Duodenal mucosa (tissue), 2 donors: Measurements from ENCODE around the gene CSF2.

ENCODE experiments used
- H3K27ac ChIP-seq: one replicate; pipeline ENCODE4 v1.7.0; 2013; ENCODE audit warnings: low read depth, low read length
- H3K27me3 ChIP-seq, 2 donors: one replicate each; pipeline ENCODE4 v1.7.0; 2013; ENCODE audit warnings: low read length in 2 of 2, control low read depth in 1 of 2; ENCODE audit not compliant: insufficient read depth in 2 of 2, control insufficient read depth in 1 of 2
- H3K36me3 ChIP-seq, 2 donors: one replicate each; pipeline ENCODE4 v1.7.0; 2013; ENCODE audit warnings: low read length in 2 of 2, control low read depth in 1 of 2; ENCODE audit not compliant: insufficient read depth in 2 of 2, control insufficient read depth in 1 of 2
- H3K4me1 ChIP-seq, 2 donors: one replicate each; pipeline ENCODE4 v1.7.0; 2013; ENCODE audit warnings: low read length in 2 of 2, control low read depth in 1 of 2; ENCODE audit not compliant: insufficient read depth in 2 of 2, control insufficient read depth in 1 of 2
- H3K4me3 ChIP-seq, 2 donors: one replicate each; pipeline ENCODE4 v1.7.0; 2013; ENCODE audit warnings: low read length in 2 of 2, low read depth in 1 of 2
- H3K9ac ChIP-seq, 2 donors: one replicate each; pipeline ENCODE4 v1.7.0; 2013; ENCODE audit warnings: low read length in 2 of 2, low read depth in 1 of 2
- H3K9me3 ChIP-seq, 2 donors: one replicate each; pipeline ENCODE4 v1.7.0; 2013; ENCODE audit warnings: low read length in 2 of 2, control low read depth in 1 of 2; ENCODE audit not compliant: control insufficient read depth in 1 of 2

The CSF2 gene

GRCh38 chr5:132033122-132033521 is 40.5 kb upstream of the CSF2 start:
- Histone ChIP-seq H3K27me3 (no peaks in the 10 kb centered on the region), H3K9me3 (peaks cover 0 to 4% of the 10 kb centered on the region in 2 donors), H3K27ac (no peak overlapping the region), H3K36me3 (no peaks in the 10 kb centered on the region), H3K4me3 (no peak overlapping the region), H3K4me1 (peaks cover 19 to 28% of the 10 kb centered on the region in 2 donors), H3K9ac (no peak overlapping the region)

DNA sequence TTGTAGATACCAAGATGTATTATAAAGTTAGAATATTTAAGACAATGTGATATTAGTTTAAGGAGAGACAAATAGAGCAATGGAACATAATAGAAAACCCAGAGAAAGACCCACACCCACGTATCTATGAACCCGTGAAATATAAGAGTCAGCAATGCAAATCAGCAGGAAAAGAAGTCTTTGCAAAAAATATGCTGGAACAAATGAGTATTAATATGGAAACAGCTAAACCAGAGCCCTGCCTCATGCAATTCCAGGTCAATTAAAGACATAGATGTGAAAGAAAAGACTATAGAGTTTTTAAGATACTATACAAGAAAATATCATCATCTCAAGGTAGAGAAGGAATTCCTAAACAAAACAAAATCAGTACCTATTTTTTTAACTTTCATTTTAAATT is 36.2 kb upstream of the CSF2 start:
- no peaks in the 10 kb centered on the region for H3K4me1 ChIP-seq
- H3K9me3 ChIP-seq = peaks cover 0 to 4% of the 10 kb centered on the region in 2 donors
- no peak overlapping the region for H3K9ac ChIP-seq
- H3K27me3 ChIP-seq = no peaks in the 10 kb centered on the region
- H3K36me3 ChIP-seq = no peaks in the 10 kb centered on the region
- no peak overlapping the region for H3K4me3 ChIP-seq
- H3K27ac ChIP-seq = no peak overlapping the region

GRCh38 chr5:132044207-132044606 is 29.4 kb upstream of the CSF2 start:
- Histone ChIP-seq H3K27ac (no peak overlapping the region), H3K4me1 (no peaks in the 10 kb centered on the region), H3K27me3 (no peaks in the 10 kb centered on the region), H3K4me3 (no peak overlapping the region), H3K9ac (no peak overlapping the region), H3K36me3 (no peaks in the 10 kb centered on the region), H3K9me3 (no peaks in the 10 kb centered on the region)

DNA sequence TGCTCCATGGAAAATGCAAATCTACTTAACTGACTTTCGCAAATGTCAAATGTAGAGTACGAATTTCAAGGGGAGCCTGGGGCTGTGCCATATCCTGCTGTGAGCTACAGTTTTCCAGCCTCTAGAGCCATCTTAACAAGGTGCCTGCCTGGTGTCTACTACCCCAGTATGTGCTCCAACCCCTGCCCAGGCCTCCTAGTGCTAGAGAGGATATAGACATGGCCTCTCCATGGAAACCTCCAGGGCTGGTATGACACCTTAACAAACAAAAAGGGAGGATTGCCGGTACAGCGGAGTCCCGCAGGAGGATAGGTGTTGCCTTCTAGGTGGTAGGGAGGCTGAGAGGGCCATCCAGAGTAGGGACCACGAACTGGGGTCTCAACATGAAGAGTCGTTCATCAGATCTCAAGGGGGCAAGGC is 26.7 kb upstream of the CSF2 start:
- no peak overlapping the region for H3K9ac ChIP-seq
- no peaks in the 10 kb centered on the region for H3K36me3 ChIP-seq
- H3K9me3 ChIP-seq = no peaks in the 10 kb centered on the region
- H3K4me3 ChIP-seq = no peak overlapping the region
- H3K4me1 ChIP-seq = no peaks in the 10 kb centered on the region
- no peaks in the 10 kb centered on the region for H3K27me3 ChIP-seq
- no peak overlapping the region for H3K27ac ChIP-seq

GRCh38 chr5:132049093-132049492 is 24.5 kb upstream of the CSF2 start:
- no peak overlapping the region for H3K9ac ChIP-seq

GRCh38 chr5:132049559-132049958 is 24.0 kb upstream of the CSF2 start:
- no peaks in the 10 kb centered on the region for H3K4me1 ChIP-seq
- H3K4me3 ChIP-seq = no peak overlapping the region
- H3K27me3 ChIP-seq = no peaks in the 10 kb centered on the region
- no peaks in the 10 kb centered on the region for H3K36me3 ChIP-seq
- H3K27ac ChIP-seq = no peak overlapping the region
- H3K9me3 ChIP-seq = no peaks in the 10 kb centered on the region
- H3K9ac ChIP-seq = no peak overlapping the region

More at GRCh38 chr5:132049093-132049492, 24.5 kb upstream of the CSF2 start:
- no peaks in the 10 kb centered on the region for H3K9me3 ChIP-seq
- H3K4me3 ChIP-seq = no peak overlapping the region
- no peaks in the 10 kb centered on the region for H3K4me1 ChIP-seq
- H3K36me3 ChIP-seq = no peaks in the 10 kb centered on the region
- H3K27ac ChIP-seq = no peak overlapping the region
- no peaks in the 10 kb centered on the region for H3K27me3 ChIP-seq

DNA sequence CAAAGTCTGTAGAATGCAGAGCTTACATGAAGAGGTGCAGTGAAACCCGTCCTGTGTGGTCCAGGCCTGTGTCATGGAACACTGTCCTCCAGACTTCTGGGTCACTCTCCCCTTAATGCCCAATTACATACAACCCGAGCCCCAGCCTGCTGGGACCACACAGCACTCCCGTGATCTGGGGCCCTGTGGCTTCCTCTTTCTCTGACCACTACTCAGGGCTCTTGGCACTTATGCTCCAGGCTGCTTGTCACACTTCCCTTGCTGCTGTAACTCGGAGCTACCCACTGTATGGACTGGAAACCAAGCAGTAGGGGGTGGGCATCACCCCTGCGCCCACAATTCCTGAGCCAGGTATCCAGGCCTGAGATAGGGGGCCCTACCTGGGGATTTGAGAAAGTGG is 23.5 kb upstream of the CSF2 start:
- Histone ChIP-seq H3K27ac (no peak overlapping the region), H3K9ac (no peak overlapping the region)

GRCh38 chr5:132050661-132051552 is 22.7 kb upstream of the CSF2 start:
- Histone ChIP-seq H3K9ac (no peak overlapping the region), H3K27me3 (no peaks in the 10 kb centered on the region), H3K4me3 (no peak overlapping the region), H3K27ac (no peak overlapping the region), H3K4me1 (no peaks in the 10 kb centered on the region), H3K9me3 (no peaks in the 10 kb centered on the region), H3K36me3 (no peaks in the 10 kb centered on the region)

More for the DNA sequence above, 23.5 kb upstream of the CSF2 start:
- Histone ChIP-seq H3K27me3 (no peaks in the 10 kb centered on the region), H3K36me3 (no peaks in the 10 kb centered on the region), H3K9me3 (no peaks in the 10 kb centered on the region), H3K4me3 (no peak overlapping the region), H3K4me1 (no peaks in the 10 kb centered on the region)

- no peaks in the 10 kb centered on the region for H3K9me3 ChIP-seq
- no peaks in the 10 kb centered on the region for H3K4me1 ChIP-seq
- no peak overlapping the region for H3K27ac ChIP-seq
- H3K9ac ChIP-seq = no peak overlapping the region
- no peak overlapping the region for H3K4me3 ChIP-seq
- H3K36me3 ChIP-seq = no peaks in the 10 kb centered on the region
- no peaks in the 10 kb centered on the region for H3K27me3 ChIP-seq
Measured at GRCh38 chr5:132052520-132052919, 21.1 kb upstream of the CSF2 start.

GRCh38 chr5:132053483-132053882 is 20.1 kb upstream of the CSF2 start:
- Histone ChIP-seq H3K36me3 (no peaks in the 10 kb centered on the region), H3K4me1 (no peaks in the 10 kb centered on the region), H3K4me3 (no peak overlapping the region), H3K27ac (no peak overlapping the region), H3K9ac (no peak overlapping the region), H3K9me3 (no peaks in the 10 kb centered on the region), H3K27me3 (no peaks in the 10 kb centered on the region)
